NCI-H146 (cell line): Measurements from ENCODE around the gene GOLGA6L9.
"Not testable (repeated sequence)": the region's sequence is repeated elsewhere in the genome, so short reads cannot be mapped to it uniquely, and the experiment has no call there.

Experiments
- DNase-seq: peaks from one replicate; lab custom pipeline; 2025; lab: John Stamatoyannopoulos, UW

Gene GOLGA6L9

GRCh38 chr15:82429693-82430092 lies at the start of gene GOLGA6L9:
TSS of gene GOLGA6L9 (plus strand) at chr15:82429816. CDS start at chr15:82430080, 264 bp downstream.
- not testable (repeated sequence) for DNase-seq

GRCh38 chr15:82381330-82381955 lies 48.2 kb upstream of the GOLGA6L9 start:
- DNase-seq: not testable (repeated sequence)

DNA sequence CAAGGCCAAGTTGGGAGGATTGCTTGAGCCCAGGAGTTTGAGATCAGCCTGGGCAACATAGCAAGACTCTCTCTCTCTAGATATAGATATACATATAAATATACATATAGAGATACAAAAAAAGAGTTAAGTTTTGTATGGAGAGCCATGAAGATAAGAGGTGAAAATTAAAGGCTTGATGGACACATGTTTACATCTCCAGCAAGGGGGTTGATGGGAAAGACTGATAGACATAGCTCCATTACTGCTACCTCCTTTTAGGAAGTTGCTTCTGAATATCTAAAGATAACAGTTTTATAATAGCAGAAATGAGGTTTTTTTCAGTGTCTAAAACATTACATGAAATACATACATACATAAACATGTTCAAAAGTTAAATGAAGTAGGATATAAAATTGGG lies 42.4 kb upstream of the GOLGA6L9 start:
- DNase-seq: not testable (repeated sequence)

DNA sequence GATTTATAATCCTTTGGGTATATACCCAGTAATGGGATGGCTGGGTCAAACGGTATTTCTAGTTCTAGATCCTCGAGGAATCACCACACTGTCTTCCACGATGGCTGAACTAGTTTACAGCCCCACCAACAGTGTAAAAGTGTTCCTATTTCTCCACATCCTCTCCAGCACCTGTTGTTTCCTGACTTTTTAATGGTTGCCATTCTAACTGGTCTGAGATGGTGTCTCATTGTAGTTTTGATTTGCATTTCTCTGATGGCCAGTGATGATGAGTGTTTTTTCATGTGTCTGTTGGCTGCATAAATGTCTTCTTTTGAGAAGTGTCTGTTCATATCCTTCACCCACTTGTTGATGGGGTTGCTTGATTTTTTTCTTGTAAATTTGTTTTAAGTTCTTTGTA lies 39.5 kb upstream of the GOLGA6L9 start:
- not testable (repeated sequence) for DNase-seq

DNA sequence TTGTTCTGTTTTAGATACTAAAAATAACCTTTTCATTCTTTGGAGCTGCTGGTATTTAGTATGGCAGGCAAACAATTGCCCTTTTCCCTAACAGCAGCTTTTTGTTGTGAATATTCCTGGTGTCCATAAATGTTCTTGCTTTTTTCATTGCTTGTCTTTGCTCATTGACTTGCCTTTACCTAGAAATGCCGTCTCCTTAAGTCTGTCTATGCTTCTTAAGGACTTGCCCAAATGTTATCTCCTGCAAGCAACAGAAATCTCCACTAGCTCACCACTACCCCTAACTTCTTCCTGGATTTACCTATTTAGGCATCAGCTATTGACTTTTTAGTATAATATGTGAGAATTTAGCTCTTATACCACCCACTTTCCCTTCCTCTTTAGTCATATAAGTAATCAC lies 37.5 kb upstream of the GOLGA6L9 start:
- DNase-seq: not testable (repeated sequence)

DNA sequence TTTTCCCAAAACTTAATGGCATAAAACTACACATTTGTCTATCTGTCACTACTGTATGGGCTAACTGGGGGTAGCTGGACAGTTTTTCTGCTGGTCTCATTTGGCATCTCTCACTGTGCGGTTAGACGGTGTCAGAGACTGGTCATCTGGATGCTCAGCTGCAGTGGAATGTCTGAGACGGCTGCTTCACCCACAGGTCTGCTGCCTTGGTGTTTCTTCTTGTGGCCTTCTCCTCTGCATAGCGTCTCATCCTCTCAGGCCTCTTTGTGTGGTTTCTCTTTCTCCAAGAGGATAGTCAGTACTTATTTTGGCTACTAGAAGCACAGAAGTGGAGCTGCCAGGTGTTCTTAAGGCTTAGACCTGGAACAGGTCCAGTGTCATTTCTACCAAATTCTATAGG lies 35.9 kb upstream of the GOLGA6L9 start:
- no peak for DNase-seq

- not testable (repeated sequence) for DNase-seq
These were observed 33.8 kb upstream of the GOLGA6L9 start for GRCh38 chr15:82395788-82396187.

DNA sequence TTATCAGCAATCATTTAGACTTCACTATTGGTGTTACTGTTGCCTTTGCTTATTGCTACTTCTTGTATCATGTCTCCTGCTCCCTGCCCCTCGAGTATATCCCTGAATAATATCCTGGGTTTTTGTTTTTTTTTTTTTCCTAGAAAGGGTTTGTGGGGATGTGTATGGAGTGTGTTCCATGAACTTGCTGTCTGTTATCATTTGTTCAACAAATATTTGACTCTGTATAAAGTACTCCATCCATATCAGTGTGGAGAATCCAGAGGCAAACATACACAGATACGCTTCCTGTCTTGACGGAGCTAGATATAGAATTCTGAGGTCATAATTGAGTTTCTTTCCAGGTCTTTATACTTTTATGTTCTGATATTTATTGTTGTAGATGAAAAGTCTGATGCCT lies 31.8 kb upstream of the GOLGA6L9 start:
- no peak for DNase-seq

- DNase-seq: no peak
These were observed 30.8 kb upstream of the GOLGA6L9 start for GRCh38 chr15:82398785-82399184.

- DNase-seq: not testable (repeated sequence)
These were observed 30.1 kb upstream of the GOLGA6L9 start for GRCh38 chr15:82399366-82400103.

- DNase-seq: not testable (repeated sequence)
These were observed 27.7 kb upstream of the GOLGA6L9 start for GRCh38 chr15:82401918-82402317.

- DNase-seq: not testable (repeated sequence)
These were observed 27.3 kb upstream of the GOLGA6L9 start for GRCh38 chr15:82402341-82402740.

- not testable (repeated sequence) for DNase-seq
These were observed 23.4 kb upstream of the GOLGA6L9 start for GRCh38 chr15:82406211-82406610.

DNA sequence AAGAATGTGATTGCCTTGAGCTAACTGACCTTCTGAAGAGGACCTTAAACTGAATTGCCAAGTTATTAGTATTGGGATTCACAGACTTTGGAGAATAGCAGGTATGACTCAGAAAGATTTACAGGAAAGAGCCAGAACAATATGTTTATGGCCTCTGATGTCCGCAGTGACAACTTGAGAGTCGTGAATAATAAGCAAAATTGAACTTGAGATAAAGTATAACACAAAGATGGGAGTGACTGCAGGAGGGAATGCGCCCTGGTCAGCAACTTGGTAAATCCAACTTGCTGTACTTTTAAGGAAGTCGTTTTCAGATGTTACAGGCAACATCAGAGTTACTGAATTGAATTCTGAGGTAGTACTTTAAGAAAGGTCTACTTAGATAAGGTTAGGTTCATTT lies 19.3 kb upstream of the GOLGA6L9 start:
- not testable (repeated sequence) for DNase-seq

- DNase-seq: not testable (repeated sequence)
These were observed 18.0 kb upstream of the GOLGA6L9 start for GRCh38 chr15:82411595-82411994.

DNA sequence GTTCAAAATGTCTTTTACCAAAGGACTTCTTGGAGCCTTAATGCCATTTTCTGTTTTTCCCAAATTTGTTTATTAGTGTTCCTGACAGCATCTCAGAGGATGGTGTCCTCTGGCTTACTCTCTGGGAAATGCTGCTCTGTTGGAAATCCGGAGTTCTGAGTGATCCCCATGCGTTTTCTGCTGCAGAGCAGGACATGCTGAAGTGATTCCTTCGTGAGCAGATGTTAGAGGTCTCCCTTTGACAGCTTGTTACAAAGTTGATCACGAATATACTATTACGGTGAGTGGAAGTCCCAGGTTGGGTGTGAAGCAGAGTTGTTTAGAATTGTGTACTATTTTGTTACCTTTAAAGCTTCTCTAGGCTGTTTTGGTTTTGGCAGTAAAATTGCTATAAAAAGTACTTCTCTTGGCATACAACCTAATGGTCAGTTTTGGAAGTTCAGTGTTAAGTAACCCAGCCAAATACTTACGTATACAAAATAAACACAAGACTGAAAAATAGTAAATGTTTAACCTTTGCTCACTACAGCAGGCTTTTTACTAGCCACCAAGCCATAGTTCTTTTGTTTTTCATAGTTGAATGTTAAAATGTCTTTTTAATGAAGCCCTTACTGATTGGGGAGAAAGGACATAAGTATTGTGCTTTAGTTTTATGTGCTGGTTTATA lies 15.0 kb upstream of the GOLGA6L9 start:
- not testable (repeated sequence) for DNase-seq

- DNase-seq: not testable (repeated sequence)
These were observed 9.1 kb upstream of the GOLGA6L9 start for GRCh38 chr15:82420516-82420915.

DNA sequence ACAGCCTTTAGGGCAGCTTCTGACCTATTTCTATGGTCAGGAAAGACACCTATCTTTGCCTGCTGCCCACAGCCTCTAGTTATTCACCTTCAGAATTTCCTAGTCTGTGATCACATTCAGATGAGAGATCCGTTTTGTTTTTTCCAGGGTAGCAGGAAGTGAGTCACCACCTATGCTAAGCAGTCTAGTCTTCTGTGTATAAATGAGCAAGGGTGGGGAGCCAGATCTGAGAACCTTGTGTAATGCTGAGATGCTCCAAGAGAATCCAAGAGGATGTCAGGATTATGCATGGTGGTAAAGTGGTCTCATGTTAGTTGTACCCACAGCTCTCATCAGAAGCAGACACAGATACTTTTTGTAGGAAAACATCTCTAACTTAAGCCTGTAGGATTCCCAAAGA lies 8.7 kb upstream of the GOLGA6L9 start:
- DNase-seq: not testable (repeated sequence)

- DNase-seq: not testable (repeated sequence)
These were observed 2.5 kb upstream of the GOLGA6L9 start for GRCh38 chr15:82427117-82427516.

DNA sequence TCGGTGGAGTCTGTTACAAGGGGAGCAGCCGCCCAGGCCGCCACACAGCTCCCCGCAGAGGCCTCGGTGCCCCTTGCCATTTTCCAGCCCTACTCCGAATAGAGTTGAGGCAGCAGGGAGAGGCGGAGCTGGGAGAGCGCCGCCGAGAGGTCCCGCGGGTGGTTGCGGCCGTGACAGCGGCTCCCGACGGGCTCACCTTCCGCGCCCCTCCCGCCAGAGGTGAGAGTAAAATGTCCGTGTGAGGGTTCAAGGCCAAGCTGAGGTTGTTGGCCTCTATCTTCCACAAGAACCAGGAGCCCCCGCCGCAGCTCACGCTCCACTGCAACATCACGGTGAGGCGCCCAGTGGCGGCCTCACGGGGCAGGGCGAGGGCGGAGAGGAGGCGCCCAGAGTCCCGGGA lies 15.8 kb downstream of the GOLGA6L9 start:
- not testable (repeated sequence) for DNase-seq

DNA sequence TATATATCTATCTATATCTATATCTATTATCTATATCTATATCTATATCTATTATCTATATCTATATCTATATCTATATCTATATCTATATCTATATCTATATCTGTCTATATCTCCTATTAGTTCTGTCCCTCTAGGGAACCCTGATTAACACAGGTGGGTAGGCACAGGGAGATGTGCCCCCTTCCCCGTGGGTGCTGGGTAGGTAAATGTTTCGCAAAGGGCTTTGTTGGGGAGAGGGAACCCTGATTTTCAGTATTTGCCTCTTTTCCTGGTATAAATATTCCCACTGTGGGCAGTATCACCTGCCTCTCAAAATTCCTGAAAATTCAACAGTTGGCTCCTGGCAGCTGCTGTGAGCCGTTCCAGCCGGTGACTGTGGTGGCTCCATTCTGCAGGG lies 27.7 kb downstream of the GOLGA6L9 start:
- not testable (repeated sequence) for DNase-seq

DNA sequence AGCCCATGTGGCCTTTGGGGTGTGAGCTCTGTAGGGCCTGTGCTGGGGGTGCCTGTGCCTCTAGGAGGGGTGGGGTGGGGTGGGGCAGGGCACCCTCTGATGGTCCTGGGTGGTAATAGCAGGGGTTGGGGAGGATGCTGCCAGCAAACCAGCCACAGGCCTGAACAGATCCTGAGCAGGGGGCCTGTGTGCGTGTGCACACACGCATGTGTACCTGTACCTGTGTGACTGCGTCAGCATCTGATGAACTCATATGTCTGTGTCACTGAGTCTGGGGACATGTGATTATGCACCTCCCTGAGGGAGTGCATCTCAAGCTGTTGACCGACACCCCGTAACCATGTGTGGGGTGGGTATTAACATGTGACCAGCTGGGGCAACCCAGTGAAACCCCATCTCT lies 36.0 kb downstream of the GOLGA6L9 start:
- not testable (repeated sequence) for DNase-seq

- DNase-seq: not testable (repeated sequence)
These were observed 38.6 kb downstream of the GOLGA6L9 start for GRCh38 chr15:82468205-82468604.
